DND-41 (cell line): ENCODE results near the gene LAMTOR2.

Source experiments
- CTCF ChIP-seq: IDR thresholded peaks from 2 replicates; pipeline ENCODE4 v1.5.1; 2012; ENCODE audit warnings: borderline replicate concordance, low read length, moderate library complexity, mild to moderate bottlenecking; ENCODE audit not compliant: poor library complexity, severe bottlenecking; ENCODE audit errors: extremely low read depth
- EZH2 ChIP-seq: IDR thresholded peaks from 3 replicates; pipeline ENCODE4 v1.6.1; 2012; ENCODE audit warnings: borderline replicate concordance, low read depth, mild to moderate bottlenecking, moderate library complexity, low read length, inconsistent platforms; ENCODE audit not compliant: severe bottlenecking

- no peak for TF ChIP-seq CTCF
- no peak for TF ChIP-seq EZH2
Observed at GRCh38 chr1:156019946-156020292, 34.7 kb upstream of the LAMTOR2 start.
